HEK293 (cell line): ENCODE data around the gene PLEKHA8.
A peak's percentile ranks its signal among the peaks of the same experiment; 100 is the strongest.

Experiments used
- CTCF ChIA-PET: fragments of 350-600 bp; formaldehyde crosslinking; extraction: SDS; loops from one replicate; lab custom pipeline; 2021; ENCODE audit warnings: antibody characterized with exemption; lab: Yijun Ruan, JAX
- POLR2A ChIA-PET: fragments of 300-600 bp; formaldehyde crosslinking; extraction: SDS; loops from one replicate; lab custom pipeline; 2020; ENCODE audit warnings: antibody characterized with exemption, inconsistent platforms; lab: Yijun Ruan, JAX
- H3K27ac ChIP-seq: fragments of 200-500 bp; sonication (Bioruptor generic); 2 replicates; pipeline ENCODE4 v1.5.1; 2014; ENCODE audit warnings: low read depth, low read length, control low read depth, inconsistent platforms; ENCODE audit errors: extremely low read depth
- H3K36me3 ChIP-seq, 2 experiments: fragments of 200-500 bp in 1 of 2; sonication (Bioruptor generic) in 1 of 2; 1 replicate in 1 of 2; 2 replicates in 1 of 2; pipeline ENCODE4 v1.5.1; 2014 to 2017; ENCODE audit warnings: inconsistent platforms in 2 of 2, low read length in 2 of 2; ENCODE audit not compliant: control insufficient read depth in 2 of 2, insufficient read depth in 1 of 2
- H3K4me1 ChIP-seq: fragments of 200-500 bp; sonication (Bioruptor generic); 2 replicates; pipeline ENCODE4 v1.5.1; 2014; ENCODE audit warnings: mild to moderate bottlenecking, low read length, inconsistent platforms; ENCODE audit not compliant: control insufficient read depth, insufficient read depth
- H3K4me3 ChIP-seq: 2 replicates; pipeline ENCODE4 v1.5.1; 2011; ENCODE audit warnings: low read depth, mild to moderate bottlenecking, control low read depth, low read length, moderate library complexity
- H3K9me3 ChIP-seq: fragments of 200-500 bp; sonication (Bioruptor generic); 2 replicates; pipeline ENCODE4 v1.5.1; 2014; ENCODE audit warnings: low read depth, low read length, inconsistent platforms; ENCODE audit not compliant: control insufficient read depth, insufficient read depth
- CTCF ChIP-seq: fragments of 450-650 bp; formaldehyde crosslinking; IDR thresholded peaks from 2 replicates; pipeline ENCODE4 v1.5.1; 2016; ENCODE audit warnings: missing biosample characterization, missing genetic modification characterization
- EGR2 ChIP-seq: fragments of 450-650 bp; formaldehyde crosslinking; IDR thresholded peaks from 2 replicates; pipeline ENCODE4 v1.5.1; 2016; ENCODE audit warnings: low read depth, missing biosample characterization, missing genetic modification characterization
- KLF7 ChIP-seq: fragments of 450-650 bp; formaldehyde crosslinking; IDR thresholded peaks from 2 replicates; pipeline ENCODE4 v1.5.1; 2016; ENCODE audit warnings: missing biosample characterization, missing genetic modification characterization, borderline replicate concordance
- KLF9 ChIP-seq: fragments of 450-650 bp; formaldehyde crosslinking; IDR thresholded peaks from 2 replicates; pipeline ENCODE4 v1.5.1; 2016; ENCODE audit warnings: missing biosample characterization, missing genetic modification characterization, low read depth
- MYNN ChIP-seq: fragments of 450-650 bp; formaldehyde crosslinking; IDR thresholded peaks from 2 replicates; pipeline ENCODE4 v1.5.1; 2016; ENCODE audit warnings: missing biosample characterization, missing genetic modification characterization, borderline replicate concordance
- OSR2 ChIP-seq: fragments of 450-650 bp; formaldehyde crosslinking; IDR thresholded peaks from 2 replicates; pipeline ENCODE4 v1.5.1; 2016; ENCODE audit warnings: missing biosample characterization, missing genetic modification characterization
- SETDB1 ChIP-seq: IDR thresholded peaks from one replicate; pipeline ENCODE4 v1.6.1; 2017; ENCODE audit warnings: mild to moderate bottlenecking, low read length, moderate library complexity, mixed read lengths; ENCODE audit not compliant: insufficient read length
- ZBTB21 ChIP-seq: fragments of 450-650 bp; formaldehyde crosslinking; IDR thresholded peaks from 2 replicates; pipeline ENCODE4 v1.5.1; 2017; ENCODE audit warnings: missing biosample characterization, missing genetic modification characterization
- ZBTB6 ChIP-seq: fragments of 450-650 bp; formaldehyde crosslinking; IDR thresholded peaks from 2 replicates; pipeline ENCODE4 v1.5.1; 2017; ENCODE audit warnings: missing biosample characterization, missing genetic modification characterization
- ZNF114 ChIP-seq: fragments of 450-650 bp; formaldehyde crosslinking; IDR thresholded peaks from 2 replicates; pipeline ENCODE4 v1.5.0; 2017; ENCODE audit warnings: missing biosample characterization, missing genetic modification characterization
- ZNF202 ChIP-seq: fragments of 450-650 bp; formaldehyde crosslinking; IDR thresholded peaks from 2 replicates; pipeline ENCODE4 v1.5.1; 2016; ENCODE audit warnings: missing biosample characterization, missing genetic modification characterization, borderline replicate concordance
- ZNF223 ChIP-seq: fragments of 450-650 bp; formaldehyde crosslinking; IDR thresholded peaks from 2 replicates; pipeline ENCODE4 v1.5.1; 2016; ENCODE audit warnings: missing biosample characterization, missing genetic modification characterization
- ZNF292 ChIP-seq: fragments of 450-650 bp; formaldehyde crosslinking; IDR thresholded peaks from 2 replicates; pipeline ENCODE4 v1.5.1; 2016; ENCODE audit warnings: low read depth, missing biosample characterization, missing genetic modification characterization, borderline replicate concordance
- ZNF335 ChIP-seq: fragments of 450-650 bp; formaldehyde crosslinking; conservative IDR thresholded peaks from 2 replicates; pipeline ENCODE4 v1.5.1; 2016; ENCODE audit warnings: missing biosample characterization, missing genetic modification characterization
- ZNF521 ChIP-seq: fragments of 450-650 bp; formaldehyde crosslinking; IDR thresholded peaks from 2 replicates; pipeline ENCODE4 v1.5.1; 2017; ENCODE audit warnings: missing biosample characterization, mild to moderate bottlenecking, missing genetic modification characterization
- ZNF561 ChIP-seq: fragments of 450-650 bp; IDR thresholded peaks from 2 replicates; pipeline ENCODE4 v1.5.1; 2018; ENCODE audit warnings: missing biosample characterization, missing genetic modification characterization, borderline replicate concordance
- ZNF664 ChIP-seq: fragments of 450-650 bp; formaldehyde crosslinking; IDR thresholded peaks from 2 replicates; pipeline ENCODE4 v1.5.1; 2016; ENCODE audit warnings: missing biosample characterization, missing genetic modification characterization
- ZSCAN30 ChIP-seq: fragments of 450-650 bp; IDR thresholded peaks from 2 replicates; pipeline ENCODE4 v1.5.1; 2018; ENCODE audit warnings: missing biosample characterization, mild to moderate bottlenecking, missing genetic modification characterization, moderate library complexity

The PLEKHA8 gene

GRCh38 chr7:29991937-29992336 lies 36.3 kb upstream of the PLEKHA8 start:
- ChIA-PET POLR2A (no interaction called here), CTCF (interaction anchor here (1.4 kb wide), 1 partner anchor 70 kb away, joined by 6 read pairs; no protein-coding TSS in a partner anchor)
- H3K36me3 ChIP-seq, result no peaks in the 10 kb centered on the region; a peak in 1 of 3 replicates
- no peak overlapping the region for H3K27ac ChIP-seq
- TF ChIP-seq ZBTB21 (tag by site-specific recombination) (no peak), ZNF664 (no peak), KLF7 (tag by site-specific recombination) (no peak), ZNF202 (tag by site-specific recombination) (no peak), ZNF292 (tag by site-specific recombination) (no peak), ZNF521 (tag by site-specific recombination) (no peak), OSR2 (tag by site-specific recombination) (no peak), KLF9 (tag by site-specific recombination) (no peak), MYNN (tag by site-specific recombination) (no peak), EGR2 (tag by site-specific recombination) (no peak), ZNF561 (tag by site-specific recombination) (no peak)
- peaks cover 5% of the 10 kb centered on the region for H3K4me1 ChIP-seq
- H3K4me3 ChIP-seq, result no peak overlapping the region
- H3K9me3 ChIP-seq, result no peaks in the 10 kb centered on the region

- H3K36me3 ChIP-seq, result no peaks in the 10 kb centered on the region; a peak in 1 of 3 replicates
- H3K27ac ChIP-seq, result no peak overlapping the region
- no peaks in the 10 kb centered on the region for H3K9me3 ChIP-seq
- TF ChIP-seq ZSCAN30 (tag by site-specific recombination) (no peak), ZNF114 (tag by site-specific recombination) (no peak), ZNF335 (no peak), ZBTB6 (tag by site-specific recombination) (no peak), SETDB1 (peak; percentile 71), ZBTB21 (tag by site-specific recombination) (no peak)
- no peak overlapping the region for H3K4me3 ChIP-seq
- CTCF ChIA-PET, result interaction anchor here (1.4 kb wide), 1 partner anchor 69 kb away, joined by 6 read pairs; no protein-coding TSS in a partner anchor
- POLR2A ChIA-PET, result interaction anchor here (0.7 kb wide), 1 partner anchor 35 kb away, joined by 3 read pairs; the partner anchor contains the start of gene PLEKHA8
- H3K4me1 ChIP-seq, result no peaks in the 10 kb centered on the region
Observed at GRCh38 chr7:29993140-29993539, 35.1 kb upstream of the PLEKHA8 start.

GRCh38 chr7:29995652-29996051 lies 32.6 kb upstream of the PLEKHA8 start:
- Histone ChIP-seq H3K4me1 (no peaks in the 10 kb centered on the region), H3K4me3 (no peak overlapping the region), H3K36me3 (no peaks in the 10 kb centered on the region; a peak in 1 of 3 replicates), H3K27ac (no peak overlapping the region), H3K9me3 (no peaks in the 10 kb centered on the region)
- TF ChIP-seq CTCF (no peak), ZNF223 (tag by site-specific recombination) (no peak)
- ChIA-PET POLR2A (no interaction called here), CTCF (no interaction called here)
